SU-DHL-6 (cell line): ENCODE measurements around the gene DTNBP1.

Source experiments
- EZH2phosphoT487 ChIP-seq: fragments of 200-600 bp; sonication (generic), shearing (Covaris generic); conservative IDR thresholded peaks from 2 replicates; pipeline ENCODE4 v1.6.1; 2018; ENCODE audit warnings: mild to moderate bottlenecking, antibody characterized with exemption, low read length, moderate library complexity, mixed read lengths
- TF ChIP-seq, protein P1 (sequence below): fragments of 200-600 bp; sonication (generic); IDR thresholded peaks from one replicate; pipeline ENCODE4 v1.5.1; 2017; ENCODE audit warnings: antibody characterized with exemption, mild to moderate bottlenecking, low read length, moderate library complexity; ENCODE audit not compliant: insufficient read depth, poor library complexity, severe bottlenecking

DNA sequence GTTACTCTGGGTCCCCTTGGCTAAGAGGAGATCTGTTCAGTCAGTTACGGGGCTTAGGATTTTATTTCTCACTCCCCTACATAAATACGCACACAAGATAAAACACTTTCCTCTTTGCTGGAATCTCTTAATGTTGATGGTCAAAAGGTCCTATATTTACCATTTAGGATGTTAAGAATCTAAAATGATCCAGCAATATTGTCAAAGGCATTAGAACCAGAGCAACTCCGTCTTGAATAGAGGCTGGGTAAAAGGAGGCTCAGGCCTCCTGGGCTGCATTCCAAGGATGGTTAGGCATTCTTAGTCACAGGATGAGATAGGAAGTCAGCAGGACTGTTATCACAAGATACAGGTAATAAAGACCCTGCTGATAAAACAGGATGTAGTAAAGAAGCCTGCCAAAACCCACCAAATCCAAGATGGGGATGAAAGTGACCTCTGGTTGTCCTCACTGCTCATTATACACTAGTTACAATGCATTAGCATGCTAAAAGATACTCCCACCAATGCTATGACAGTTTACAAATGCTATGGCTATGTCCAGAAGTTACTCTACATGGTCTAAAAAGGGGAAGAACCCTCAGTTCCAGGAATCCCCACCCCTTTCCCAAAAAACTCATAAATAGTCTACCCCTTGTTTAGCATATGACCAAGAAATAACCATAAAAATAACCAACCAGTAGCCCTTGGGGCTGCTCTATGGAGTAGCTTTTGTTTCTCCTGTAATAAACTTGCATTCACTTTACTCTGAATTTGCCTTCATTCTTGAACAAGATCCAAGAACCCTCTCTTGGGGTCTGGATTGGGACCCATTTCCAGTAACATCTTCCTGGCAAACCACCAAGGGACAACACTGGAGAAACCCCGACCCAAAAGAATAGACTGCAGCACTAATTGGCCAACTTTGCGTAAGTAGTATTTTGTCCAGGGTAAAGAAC lies 107.5 kb downstream of the DTNBP1 start:
- TF ChIP-seq, protein P1, sequence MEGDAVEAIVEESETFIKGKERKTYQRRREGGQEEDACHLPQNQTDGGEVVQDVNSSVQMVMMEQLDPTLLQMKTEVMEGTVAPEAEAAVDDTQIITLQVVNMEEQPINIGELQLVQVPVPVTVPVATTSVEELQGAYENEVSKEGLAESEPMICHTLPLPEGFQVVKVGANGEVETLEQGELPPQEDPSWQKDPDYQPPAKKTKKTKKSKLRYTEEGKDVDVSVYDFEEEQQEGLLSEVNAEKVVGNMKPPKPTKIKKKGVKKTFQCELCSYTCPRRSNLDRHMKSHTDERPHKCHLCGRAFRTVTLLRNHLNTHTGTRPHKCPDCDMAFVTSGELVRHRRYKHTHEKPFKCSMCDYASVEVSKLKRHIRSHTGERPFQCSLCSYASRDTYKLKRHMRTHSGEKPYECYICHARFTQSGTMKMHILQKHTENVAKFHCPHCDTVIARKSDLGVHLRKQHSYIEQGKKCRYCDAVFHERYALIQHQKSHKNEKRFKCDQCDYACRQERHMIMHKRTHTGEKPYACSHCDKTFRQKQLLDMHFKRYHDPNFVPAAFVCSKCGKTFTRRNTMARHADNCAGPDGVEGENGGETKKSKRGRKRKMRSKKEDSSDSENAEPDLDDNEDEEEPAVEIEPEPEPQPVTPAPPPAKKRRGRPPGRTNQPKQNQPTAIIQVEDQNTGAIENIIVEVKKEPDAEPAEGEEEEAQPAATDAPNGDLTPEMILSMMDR: no peak
- TF ChIP-seq EZH2phosphoT487: no peak
